KG1 (cell line): ENCODE results near the gene NME2.

Experiments
- DNase-seq: peaks from one replicate; lab custom pipeline; 2025; lab: John Stamatoyannopoulos, UW

The NME2 gene

GRCh38 chr17:51203838-51204237, 37.6 kb downstream of the NME2 start:
- DNase-seq = no peak

- DNase-seq = no peak
These were observed 48.7 kb downstream of the NME2 start for GRCh38 chr17:51214920-51215319.

GRCh38 chr17:51217946-51218345, 51.7 kb downstream of the NME2 start:
- DNase-seq = no peak

- no peak for DNase-seq
These were observed 55.1 kb downstream of the NME2 start for GRCh38 chr17:51221322-51221721.
